IMR-90 (cell line): ENCODE measurements around the gene RPE. TPM values are rescaled to one million over a fixed set of nuclear protein-coding genes. Genes with fewer than 3 reads are reported as not detected.

Source experiments
- ATAC-seq: fragments of 200-7000 bp; cut with Tn5 transposase; 2 replicates; pipeline ENCODE4 v1.9.1; 2020; ENCODE audit warnings: low read depth, mild to moderate bottlenecking, moderate library complexity
- BruUV-seq: library from RNA; stranded (reverse); fragments of 400-500 nt; replicated peaks from 2 replicates; lab custom pipeline; 2021; lab: Mats Ljungman, UMichigan
- CTCF ChIA-PET: fragments of 300-600 bp; formaldehyde crosslinking; extraction: SDS; loops from one replicate; lab custom pipeline; 2021; ENCODE audit warnings: antibody characterized with exemption; lab: Yijun Ruan, JAX
- POLR2A ChIA-PET: fragments of 300-600 bp; sonication (Branson Sonifier 250); formaldehyde crosslinking; loops from one replicate; lab custom pipeline; 2022; ENCODE audit warnings: antibody characterized with exemption; ENCODE audit not compliant: unreplicated experiment; lab: Charles Lee
- DNase-seq: peaks from one replicate; pipeline ENCODE4 v3.0.0; 2013
- H2AFZ ChIP-seq: replicated peaks from 2 replicates; pipeline ENCODE3; 2013; ENCODE audit warnings: low read length, mild to moderate bottlenecking; ENCODE audit not compliant: poor library complexity
- H2AK5ac ChIP-seq: 2 replicates; pipeline ENCODE4 v1.6.1; 2013; ENCODE audit warnings: low read depth, low read length, inconsistent platforms
- H2AK9ac ChIP-seq: replicated peaks from 2 replicates; pipeline ENCODE3; 2013; ENCODE audit warnings: mild to moderate bottlenecking, low read depth, low read length, moderate library complexity; ENCODE audit not compliant: poor library complexity
- H2BK120ac ChIP-seq: 2 replicates; pipeline ENCODE4 v1.6.1; 2013; ENCODE audit warnings: low read depth, low read length, inconsistent platforms
- H2BK15ac ChIP-seq: 3 replicates; pipeline ENCODE4 v1.6.1; 2013; ENCODE audit warnings: low read depth, low read length, inconsistent platforms
- H2BK20ac ChIP-seq: 2 replicates; pipeline ENCODE4 v1.6.1; 2013; ENCODE audit warnings: low read depth, mild to moderate bottlenecking, inconsistent platforms, low read length, moderate library complexity
- H2BK5ac ChIP-seq: 2 replicates; pipeline ENCODE4 v1.6.1; 2013; ENCODE audit warnings: mild to moderate bottlenecking, low read depth, low read length, inconsistent platforms; ENCODE audit not compliant: poor library complexity, severe bottlenecking
- H3K14ac ChIP-seq: replicated peaks from 2 replicates; pipeline ENCODE4 v1.6.1; 2013; ENCODE audit warnings: low read depth, low read length, inconsistent platforms
- H3K18ac ChIP-seq: 2 replicates; pipeline ENCODE4 v1.6.1; 2013; ENCODE audit warnings: low read depth, low read length, control low read depth
- H3K23ac ChIP-seq: 2 replicates; pipeline ENCODE4 v1.6.1; 2013; ENCODE audit warnings: low read depth, low read length, inconsistent platforms
- H3K27ac ChIP-seq: 2 replicates; pipeline ENCODE4 v1.5.1; 2013; ENCODE audit warnings: mild to moderate bottlenecking, control low read depth, low read length; ENCODE audit not compliant: insufficient read depth
- H3K27me3 ChIP-seq: 2 replicates; pipeline ENCODE4 v1.6.1; 2013; ENCODE audit warnings: low read length; ENCODE audit not compliant: control insufficient read depth, insufficient read depth
- H3K36me3 ChIP-seq: 2 replicates; pipeline ENCODE4 v1.6.1; 2013; ENCODE audit warnings: low read length, mixed read lengths; ENCODE audit not compliant: control insufficient read depth, insufficient read depth
- H3K4ac ChIP-seq: 2 replicates; pipeline ENCODE4 v1.6.1; 2013; ENCODE audit warnings: low read depth, low read length, inconsistent platforms
- H3K4me1 ChIP-seq: 2 replicates; pipeline ENCODE4 v1.6.1; 2013; ENCODE audit warnings: low read length, mixed read lengths; ENCODE audit not compliant: control insufficient read depth, insufficient read depth
- H3K4me2 ChIP-seq: 2 replicates; pipeline ENCODE4 v1.6.1; 2013; ENCODE audit warnings: low read depth, mild to moderate bottlenecking, control low read depth, low read length, moderate library complexity
- H3K4me3 ChIP-seq: 2 replicates; pipeline ENCODE4 v1.5.1; 2013; ENCODE audit warnings: low read depth, mild to moderate bottlenecking, control low read depth, low read length, moderate library complexity; ENCODE audit not compliant: insufficient read depth
- H3K56ac ChIP-seq: 2 replicates; pipeline ENCODE4 v1.6.1; 2013; ENCODE audit warnings: low read length, inconsistent platforms; ENCODE audit not compliant: insufficient read depth; ENCODE audit errors: extremely low read depth
- H3K79me1 ChIP-seq, 2 experiments: 2 replicates each; pipeline ENCODE4 v1.6.1; 2013; ENCODE audit warnings: low read length in 2 of 2, inconsistent platforms in 1 of 2, low read depth in 1 of 2
- H3K9ac ChIP-seq: 2 replicates; pipeline ENCODE4 v1.6.1; 2013; ENCODE audit warnings: low read depth, low read length, control low read depth
- H3K9me1 ChIP-seq: 2 replicates; pipeline ENCODE4 v1.6.1; 2013; ENCODE audit warnings: low read length, inconsistent platforms; ENCODE audit not compliant: insufficient read depth
- H3K9me3 ChIP-seq: 2 replicates; pipeline ENCODE4 v1.6.1; 2013; ENCODE audit warnings: low read length; ENCODE audit not compliant: control insufficient read depth, insufficient read depth
- H4K20me1 ChIP-seq: 2 replicates; pipeline ENCODE4 v1.6.1; 2013; ENCODE audit warnings: low read length, inconsistent platforms; ENCODE audit not compliant: insufficient read depth
- H4K5ac ChIP-seq: 2 replicates; pipeline ENCODE4 v1.6.1; 2013; ENCODE audit warnings: mild to moderate bottlenecking, low read depth, low read length, control low read depth
- H4K8ac ChIP-seq, 2 experiments: 2 replicates each; pipeline ENCODE4 v1.6.1; 2013; ENCODE audit warnings: low read depth in 2 of 2, low read length in 2 of 2, control low read depth in 1 of 2, inconsistent platforms in 1 of 2
- H4K91ac ChIP-seq: 2 replicates; pipeline ENCODE4 v1.6.1; 2013; ENCODE audit warnings: low read depth, low read length, inconsistent platforms; ENCODE audit not compliant: insufficient read depth
- BHLHE40 ChIP-seq: fragments of 150-350 bp; IDR thresholded peaks from 2 replicates; pipeline ENCODE4 v1.6.1; 2016; ENCODE audit warnings: mild to moderate bottlenecking, low read depth, low read length
- CTCF ChIP-seq: conservative IDR thresholded peaks from 2 replicates; pipeline ENCODE4 v1.5.1; 2012; ENCODE audit warnings: mild to moderate bottlenecking, low read depth, low read length, improper control_type of control experiment
- ELK1 ChIP-seq: fragments of 150-350 bp; IDR thresholded peaks from 2 replicates; pipeline ENCODE4 v1.6.1; 2016; ENCODE audit warnings: low read depth, mild to moderate bottlenecking, low read length, moderate library complexity, borderline replicate concordance
- FOS ChIP-seq: fragments of 150-350 bp; IDR thresholded peaks from 2 replicates; pipeline ENCODE4 v1.6.1; 2016; ENCODE audit warnings: low read depth, low read length
- MAFK ChIP-seq: IDR thresholded peaks from 2 replicates; pipeline ENCODE4 v1.6.1; 2012; ENCODE audit warnings: low read depth, low read length, improper control_type of control experiment
- MAZ ChIP-seq: IDR thresholded peaks from 2 replicates; pipeline ENCODE4 v1.6.1; 2012; ENCODE audit warnings: low read depth, mild to moderate bottlenecking, low read length, improper control_type of control experiment, moderate library complexity, borderline replicate concordance
- MXI1 ChIP-seq: IDR thresholded peaks from 2 replicates; pipeline ENCODE4 v1.6.1; 2012; ENCODE audit warnings: low read depth, mild to moderate bottlenecking, low read length, moderate library complexity, borderline replicate concordance
- NFE2L2 ChIP-seq: fragments of 150-350 bp; IDR thresholded peaks from 2 replicates; pipeline ENCODE4 v1.6.1; 2016; ENCODE audit warnings: low read depth, mild to moderate bottlenecking, low read length
- POLR2A ChIP-seq: IDR thresholded peaks from 2 replicates; pipeline ENCODE4 v1.6.1; 2012; ENCODE audit warnings: mild to moderate bottlenecking, low read depth, low read length
- RAD21 ChIP-seq: IDR thresholded peaks from 2 replicates; pipeline ENCODE4 v1.6.1; 2012; ENCODE audit warnings: low read length, improper control_type of control experiment
- RFX5 ChIP-seq: IDR thresholded peaks from 2 replicates; pipeline ENCODE4 v1.8.0; 2012; ENCODE audit warnings: low read depth, mild to moderate bottlenecking, low read length, moderate library complexity
- WGBS, 2 experiments: methylation state at CpG; one replicate each; pipeline versions ENCODE4 v1.1.5 to v1.1.7; 2013; ENCODE audit warnings: missing lambda C conversion rate in 2 of 2; ENCODE audit not compliant: insufficient read length in 1 of 2; ENCODE audit errors: extremely low coverage in 2 of 2; 5-methylcytosine and 5-hydroxymethylcytosine counted together
- dilution Hi-C: fragments of 300-500 bp; cut with HindIII; formaldehyde crosslinking; loops from one replicate; pipeline ENCODE4 v1.14.3; 2018; ENCODE audit warnings: low sequenced_read_pairs; ENCODE audit not compliant: unreplicated experiment
- in situ Hi-C: fragments of 300-500 bp; cut with MboI; formaldehyde crosslinking; loops from 3 replicates; pipeline ENCODE4 v1.14.3; 2019; ENCODE audit warnings: low sequenced_read_pairs, inconsistent platforms, mixed read lengths
- intact Hi-C: fragments of 100-400 bp; cut with micrococcal nuclease; formaldehyde crosslinking; loops from 2 replicates; pipeline ENCODE4 v1.10.0; 2022
- polyA plus RNA-seq, 3 experiments: library from polyadenylated mRNA; depleted of rRNA; stranded (reverse); fragments of >200 nt; gene quantifications; 2 replicates each; pipeline ENCODE4 v1.2.3, GENCODE V29; 2012; ENCODE audit warnings: low replicate concordance in 1 of 3
- total RNA-seq: library from RNA; depleted of rRNA; stranded (reverse); fragments of >200 nt; gene quantifications from 2 replicates; pipeline ENCODE4 v1.2.3, GENCODE V29; 2012
- TF ChIP-seq, protein P1 (sequence below): fragments of 150-350 bp; IDR thresholded peaks from 2 replicates; pipeline ENCODE4 v1.6.1; 2017; ENCODE audit warnings: mild to moderate bottlenecking, antibody characterized with exemption, low read length, low read depth

The RPE gene
- total and polyA plus RNA-seq, 2 of the 4 experiments (the other 2 are of a cell fraction) = 66.7 to 339 TPM

- no peaks in the 10 kb centered on the region for H3K4me1 ChIP-seq
These were observed 35.6 kb downstream of the RPE start for GRCh38 chr2:210038078-210038477.

More at GRCh38 chr2:210038078-210038477, 35.6 kb downstream of the RPE start:
- no peak overlapping the region for H2AK5ac ChIP-seq
- H3K4me2 ChIP-seq = no peak overlapping the region
- H2BK120ac ChIP-seq = no peak overlapping the region
- no peak overlapping the region for H3K4ac ChIP-seq
- H3K4me3 ChIP-seq = no peak overlapping the region
- POLR2A ChIA-PET = no interaction called here
- H4K5ac ChIP-seq = no peak overlapping the region
- no peak overlapping the region for H4K8ac ChIP-seq
- DNase-seq = no peak
- H3K9me3 ChIP-seq = no peaks in the 10 kb centered on the region
- H2BK20ac ChIP-seq = no peak overlapping the region
- H3K27ac ChIP-seq = no peak overlapping the region
- intact Hi-C loops (no loop called here), in situ Hi-C loops (no loop called here), dilution Hi-C loops (no loop called here)
- no peaks in the 10 kb centered on the region for H3K27me3 ChIP-seq
- BruUV-seq = no TSS peak
- H3K56ac ChIP-seq = no peak overlapping the region
- no peaks in the 10 kb centered on the region for H4K20me1 ChIP-seq
- H3K23ac ChIP-seq = no peak overlapping the region
- H2AFZ ChIP-seq = no peak overlapping the region
- TF ChIP-seq ELK1 (no peak), NFE2L2 (no peak), FOS (no peak), MXI1 (no peak), RAD21 (no peak), MAZ (no peak), RFX5 (no peak), CTCF (no peak), MAFK (no peak), POLR2A (no peak), BHLHE40 (no peak)
- TF ChIP-seq, protein P1, sequence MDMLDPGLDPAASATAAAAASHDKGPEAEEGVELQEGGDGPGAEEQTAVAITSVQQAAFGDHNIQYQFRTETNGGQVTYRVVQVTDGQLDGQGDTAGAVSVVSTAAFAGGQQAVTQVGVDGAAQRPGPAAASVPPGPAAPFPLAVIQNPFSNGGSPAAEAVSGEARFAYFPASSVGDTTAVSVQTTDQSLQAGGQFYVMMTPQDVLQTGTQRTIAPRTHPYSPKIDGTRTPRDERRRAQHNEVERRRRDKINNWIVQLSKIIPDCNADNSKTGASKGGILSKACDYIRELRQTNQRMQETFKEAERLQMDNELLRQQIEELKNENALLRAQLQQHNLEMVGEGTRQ = no peak
- no peak overlapping the region for H3K9ac ChIP-seq
- CTCF ChIA-PET = no interaction called here
- no peaks in the 10 kb centered on the region for H3K36me3 ChIP-seq
- no peaks in the 10 kb centered on the region for H3K79me1 ChIP-seq
- H2BK5ac ChIP-seq = no peak overlapping the region
- no peak overlapping the region for H2AK9ac ChIP-seq
- no peaks in the 10 kb centered on the region for H3K9me1 ChIP-seq
- no peak overlapping the region for H4K91ac ChIP-seq
- no CpG with 5 or more reads among the region's 3 CpGs for WGBS, 2 experiments
- no peak for ATAC-seq
- H3K18ac ChIP-seq = no peak overlapping the region
- no peak overlapping the region for H3K14ac ChIP-seq
- H2BK15ac ChIP-seq = no peak overlapping the region
